Lower leg skin (tissue), 3 donors: ENCODE data around the gene WARS2.

Experiments
- POLR2A ChIP-seq, 2 donors: fragments of 450-650 bp; IDR thresholded peaks; one replicate each; pipeline ENCODE4 v1.6.1; 2016 to 2017; ENCODE audit warnings: antibody characterized with exemption in 2 of 2, mild to moderate bottlenecking in 1 of 2, moderate library complexity in 1 of 2
- TF ChIP-seq, protein P1 (sequence below), 3 donors: fragments of 450-650 bp; IDR thresholded peaks; one replicate each; pipeline ENCODE4 v1.5.1; 2016; ENCODE audit warnings: antibody characterized with exemption in 3 of 3, mild to moderate bottlenecking in 3 of 3, moderate library complexity in 2 of 3

DNA sequence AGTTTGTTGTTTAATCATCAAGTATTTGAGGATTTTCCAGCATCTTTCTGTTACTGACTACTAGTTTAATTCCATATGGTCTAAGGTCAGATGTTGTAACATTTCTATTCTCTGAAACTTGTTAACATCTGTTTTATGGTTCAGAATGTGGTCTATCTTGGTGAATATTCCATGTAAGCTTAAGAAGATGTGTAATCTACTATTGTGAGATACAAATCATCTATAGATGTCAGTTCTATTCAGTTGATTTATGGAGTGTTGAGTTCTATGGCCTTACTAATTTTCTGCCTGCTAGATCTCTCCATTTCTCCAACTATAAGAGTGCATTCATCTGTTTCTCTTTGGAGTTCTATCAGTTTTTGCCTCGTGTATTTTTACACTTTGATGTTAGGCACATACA lies 31.5 kb downstream of the WARS2 start:
- TF ChIP-seq, protein P1, sequence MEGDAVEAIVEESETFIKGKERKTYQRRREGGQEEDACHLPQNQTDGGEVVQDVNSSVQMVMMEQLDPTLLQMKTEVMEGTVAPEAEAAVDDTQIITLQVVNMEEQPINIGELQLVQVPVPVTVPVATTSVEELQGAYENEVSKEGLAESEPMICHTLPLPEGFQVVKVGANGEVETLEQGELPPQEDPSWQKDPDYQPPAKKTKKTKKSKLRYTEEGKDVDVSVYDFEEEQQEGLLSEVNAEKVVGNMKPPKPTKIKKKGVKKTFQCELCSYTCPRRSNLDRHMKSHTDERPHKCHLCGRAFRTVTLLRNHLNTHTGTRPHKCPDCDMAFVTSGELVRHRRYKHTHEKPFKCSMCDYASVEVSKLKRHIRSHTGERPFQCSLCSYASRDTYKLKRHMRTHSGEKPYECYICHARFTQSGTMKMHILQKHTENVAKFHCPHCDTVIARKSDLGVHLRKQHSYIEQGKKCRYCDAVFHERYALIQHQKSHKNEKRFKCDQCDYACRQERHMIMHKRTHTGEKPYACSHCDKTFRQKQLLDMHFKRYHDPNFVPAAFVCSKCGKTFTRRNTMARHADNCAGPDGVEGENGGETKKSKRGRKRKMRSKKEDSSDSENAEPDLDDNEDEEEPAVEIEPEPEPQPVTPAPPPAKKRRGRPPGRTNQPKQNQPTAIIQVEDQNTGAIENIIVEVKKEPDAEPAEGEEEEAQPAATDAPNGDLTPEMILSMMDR (IDR thresholded peaks at IDR 0.05) = no peak
- TF ChIP-seq POLR2A (IDR thresholded peaks at IDR 0.05) = no peak
